IPS DF 4.7 (cell line): ENCODE measurements around the gene SPTLC2.
"Not testable (repeated sequence)": the region's sequence is repeated elsewhere in the genome, so short reads cannot be mapped to it uniquely, and the experiment has no call there.

ENCODE experiments used
- DNase-seq: peaks from one replicate; pipeline ENCODE4 v3.0.0-alpha.2; 2013; ENCODE audit warnings: low spot score; ENCODE audit errors: extremely low read depth

The SPTLC2 gene

GRCh38 chr14:77589099-77589498 lies 27.3 kb downstream of the SPTLC2 start:
- DNase-seq, result no peak

- not testable (repeated sequence) for DNase-seq
Observed at GRCh38 chr14:77588411-77589025, 27.9 kb downstream of the SPTLC2 start.

GRCh38 chr14:77585385-77585784 lies 31.1 kb downstream of the SPTLC2 start:
- no peak for DNase-seq

GRCh38 chr14:77584809-77585208 lies 31.6 kb downstream of the SPTLC2 start:
- DNase-seq, result no peak

- no peak for DNase-seq
Observed at GRCh38 chr14:77583657-77584056, 32.8 kb downstream of the SPTLC2 start.

GRCh38 chr14:77582511-77582910 lies 33.9 kb downstream of the SPTLC2 start:
- no peak for DNase-seq

- DNase-seq, result no peak
Observed at GRCh38 chr14:77580964-77581505, 35.4 kb downstream of the SPTLC2 start.

GRCh38 chr14:77580477-77580876 lies 36.0 kb downstream of the SPTLC2 start:
- DNase-seq, result no peak

- no peak for DNase-seq
Observed at GRCh38 chr14:77579780-77580179, 36.7 kb downstream of the SPTLC2 start.

GRCh38 chr14:77579065-77579464 lies 37.4 kb downstream of the SPTLC2 start:
- DNase-seq, result no peak

GRCh38 chr14:77574446-77575115 lies 41.9 kb downstream of the SPTLC2 start:
- no peak for DNase-seq

GRCh38 chr14:77573964-77574363 lies 42.5 kb downstream of the SPTLC2 start:
- DNase-seq, result no peak

- DNase-seq, result no peak
Observed at GRCh38 chr14:77570706-77571268, 45.6 kb downstream of the SPTLC2 start.

GRCh38 chr14:77565994-77566305 lies 50.5 kb downstream of the SPTLC2 start:
- DNase-seq, result no peak

GRCh38 chr14:77565289-77565993 lies 51.0 kb downstream of the SPTLC2 start:
- no peak for DNase-seq

GRCh38 chr14:77562681-77563080 lies 53.8 kb downstream of the SPTLC2 start:
- no peak for DNase-seq

GRCh38 chr14:77561881-77562280 lies 54.6 kb downstream of the SPTLC2 start:
- no peak for DNase-seq

- no peak for DNase-seq
Observed at GRCh38 chr14:77559381-77559780, 57.1 kb downstream of the SPTLC2 start.

- no peak for DNase-seq
Observed at GRCh38 chr14:77557391-77557790, 59.0 kb downstream of the SPTLC2 start.

GRCh38 chr14:77556946-77557345 lies 59.5 kb downstream of the SPTLC2 start:
- DNase-seq, result no peak

GRCh38 chr14:77554816-77555599 lies 61.4 kb downstream of the SPTLC2 start:
- no peak for DNase-seq
